Measurements from ENCODE around the gene TXNL4A.

Gene TXNL4A

GRCh38 chr18:79970419-79971133 is 17.8 kb downstream of the TXNL4A start:
- Histone ChIP-seq H3K27ac (ENCODE audit: low read length) (no peak overlapping the region), H3K79me2 (ENCODE audit: insufficient read depth, low read length) (peaks cover 49% of the 10 kb centered on the region), H3K4me3 (ENCODE audit: low read depth in 1 of 2, low read length in 2 of 2) (no peak overlapping the region), H4K20me1 (ENCODE audit: insufficient read depth, low read length) (peaks cover 56% of the 10 kb centered on the region), H3K27me3 (ENCODE audit: insufficient read depth, low read length, poor library complexity) (no peaks in the 10 kb centered on the region), H3K9me3 (ENCODE audit: insufficient read depth, low read length, severe bottlenecking) (no peaks in the 10 kb centered on the region), H3K36me3 (ENCODE audit: insufficient read depth, low read length) (peaks cover 71% of the 10 kb centered on the region), H3K4me1 (ENCODE audit: insufficient read depth, low read length) (no peaks in the 10 kb centered on the region), H3K4me2 (ENCODE audit: insufficient read depth, low read length) (no peak overlapping the region), H3K9ac (ENCODE audit: low read depth, low read length) (no peak overlapping the region), H2AFZ (ENCODE audit: low read depth, low read length) (no peak overlapping the region)
- DNase-seq (no peak), ATAC-seq (ENCODE audit: insufficient read depth, low read depth) (no peak)
- no peak for TF ChIP-seq CTCF (IDR thresholded peaks at IDR 0.05; ENCODE audit: borderline replicate concordance, extremely low read depth, low read length, poor library complexity, severe bottlenecking)
- TF ChIP-seq EZH2 (IDR thresholded peaks at IDR 0.05; ENCODE audit: borderline replicate concordance, low read depth, low read length, severe bottlenecking) = no peak

- Histone ChIP-seq H4K20me1 (ENCODE audit: insufficient read depth, low read length) (peaks cover 14% of the 10 kb centered on the region; the same call in 1 of the 2 replicates), H3K4me1 (ENCODE audit: insufficient read depth, low read length) (no peaks in the 10 kb centered on the region), H3K27me3 (ENCODE audit: insufficient read depth, low read length, poor library complexity) (no peaks in the 10 kb centered on the region), H3K4me2 (ENCODE audit: insufficient read depth, low read length) (no peak overlapping the region), H3K79me2 (ENCODE audit: insufficient read depth, low read length) (peaks cover 4% of the 10 kb centered on the region; the same call in 1 of the 2 replicates), H3K9me3 (ENCODE audit: insufficient read depth, low read length, severe bottlenecking) (no peaks in the 10 kb centered on the region), H3K27ac (ENCODE audit: low read length) (no peak overlapping the region), H3K9ac (ENCODE audit: low read depth, low read length) (no peak overlapping the region), H3K36me3 (ENCODE audit: insufficient read depth, low read length) (peaks cover 20% of the 10 kb centered on the region), H3K4me3 (ENCODE audit: low read depth in 1 of 2, low read length in 2 of 2) (no peak overlapping the region), H2AFZ (ENCODE audit: low read depth, low read length) (no peak overlapping the region)
- ATAC-seq (ENCODE audit: insufficient read depth, low read depth) (0 out of 3 replicates have a peak, but pooled peaks have one; percentile 10), DNase-seq (no peak)
- TF ChIP-seq EZH2 (IDR thresholded peaks at IDR 0.05; ENCODE audit: borderline replicate concordance, low read depth, low read length, severe bottlenecking) (no peak), CTCF (IDR thresholded peaks at IDR 0.05; ENCODE audit: borderline replicate concordance, extremely low read depth, low read length, poor library complexity, severe bottlenecking) (no peak)
Observed at GRCh38 chr18:79965119-79965902, 23.1 kb downstream of the TXNL4A start.

DNA sequence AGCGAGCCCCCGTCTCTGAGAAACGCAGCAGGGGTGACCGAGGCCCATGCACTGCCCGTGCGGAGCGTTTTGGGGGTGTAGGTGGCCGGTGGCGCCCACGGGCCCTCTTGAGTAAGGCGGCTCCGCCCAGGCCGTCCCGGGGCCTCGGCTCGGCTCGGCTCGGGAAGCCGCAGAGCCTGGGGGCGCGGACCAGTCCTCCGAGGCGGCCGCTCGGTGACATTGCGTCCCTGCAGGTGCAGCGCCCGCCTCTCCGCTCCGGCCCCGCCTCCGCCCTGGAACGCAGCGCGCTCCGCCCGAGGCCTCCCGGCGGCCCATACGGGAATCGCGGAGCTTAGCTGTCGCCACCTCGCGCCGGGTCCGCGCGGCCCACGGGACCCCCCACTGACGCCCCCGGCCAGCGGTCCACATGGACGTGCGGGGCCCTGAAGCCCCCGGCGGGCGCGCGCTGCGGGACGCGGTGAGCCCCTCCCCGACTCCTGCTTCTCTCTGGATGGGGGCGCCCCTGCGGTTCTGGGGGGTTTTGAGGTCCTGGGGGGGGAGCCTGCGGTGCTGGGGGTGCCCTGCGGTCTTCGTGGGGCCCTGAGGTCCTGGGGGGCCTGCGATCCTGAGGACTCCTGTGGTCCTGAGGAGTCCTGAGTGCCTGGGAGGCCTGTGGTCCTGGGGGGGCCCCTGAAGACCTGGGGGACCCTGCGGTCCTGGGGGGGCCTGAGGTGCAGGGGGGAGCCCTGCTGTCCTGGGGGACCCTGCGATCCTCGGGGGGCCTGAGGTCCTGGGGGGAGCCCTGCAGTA is 23.8 kb downstream of the TXNL4A start, which contains the start of gene HSBP1L1:
Gene HSBP1L1, plus strand, starts transcription at position 314 of the 789 bp plus-strand sequence. Its CDS starts 93 bp downstream, at position 407.
- peaks cover 12% of the 10 kb centered on the region; the same call in 1 of the 2 replicates for H3K36me3 ChIP-seq (ENCODE audit: insufficient read depth, low read length)
- peaks cover 13% of the 10 kb centered on the region; the same call in 1 of the 2 replicates for H4K20me1 ChIP-seq (ENCODE audit: insufficient read depth, low read length)
- H3K4me3 ChIP-seq (ENCODE audit: low read depth in 1 of 2, low read length in 2 of 2) = no peak within 1 kb of the TSS
- H3K9me3 ChIP-seq (ENCODE audit: insufficient read depth, low read length, severe bottlenecking) = no peaks in the 10 kb centered on the region
- ATAC-seq (ENCODE audit: insufficient read depth, low read depth) = no peak
- no peak within 1 kb of the TSS for H3K4me2 ChIP-seq (ENCODE audit: insufficient read depth, low read length)
- H3K27ac ChIP-seq (ENCODE audit: low read length) = no peak within 1 kb of the TSS
- TF ChIP-seq CTCF (IDR thresholded peaks at IDR 0.05; ENCODE audit: borderline replicate concordance, extremely low read depth, low read length, poor library complexity, severe bottlenecking) = no peak
- no peak for TF ChIP-seq EZH2 (IDR thresholded peaks at IDR 0.05; ENCODE audit: borderline replicate concordance, low read depth, low read length, severe bottlenecking)
- H3K27me3 ChIP-seq (ENCODE audit: insufficient read depth, low read length, poor library complexity) = no peaks in the 10 kb centered on the region
- no peaks in the 10 kb centered on the region for H3K4me1 ChIP-seq (ENCODE audit: insufficient read depth, low read length)
- DNase-seq = no peak
- no peak within 1 kb of the TSS for H2AFZ ChIP-seq (ENCODE audit: low read depth, low read length)
- H3K79me2 ChIP-seq (ENCODE audit: insufficient read depth, low read length) = peaks cover 4% of the 10 kb centered on the region; the same call in 1 of the 2 replicates
- no peak within 1 kb of the TSS for H3K9ac ChIP-seq (ENCODE audit: low read depth, low read length)

Measured in DND-41 (cell line).